GM10248 (cell line): Measurements from ENCODE around the gene TPM2.
A peak's percentile ranks its signal among the peaks of the same experiment; 100 is the strongest.

Experiments used
- CTCF ChIA-PET: fragments of 300-600 bp; sonication (Branson Sonifier 250); formaldehyde crosslinking; extraction: SDS; loops from one replicate; lab custom pipeline; 2021; ENCODE audit warnings: antibody characterized with exemption; lab: Yijun Ruan, JAX
- POLR2A ChIA-PET: fragments of 350-650 bp; sonication (Branson Sonifier 250); formaldehyde crosslinking; extraction: SDS; loops from one replicate; lab custom pipeline; 2020; ENCODE audit warnings: antibody characterized with exemption; lab: Yijun Ruan, JAX
- DNase-seq: peaks from one replicate; pipeline ENCODE4 v3.0.0; 2012; ENCODE audit errors: extremely low spot score
- CTCF ChIP-seq: IDR thresholded peaks from 2 replicates; pipeline ENCODE4 v1.5.1; 2012; ENCODE audit warnings: mild to moderate bottlenecking, low read depth; ENCODE audit errors: extremely low read depth, missing control alignments, control extremely low read depth

Gene TPM2

GRCh38 chr9:35657546-35658136, 32.1 kb downstream of the TPM2 start, which contains the start of gene RMRP:
TSS of gene RMRP (minus strand) at chr9:35658019.
- no peak for TF ChIP-seq CTCF
- CTCF ChIA-PET: interaction anchor here (0.9 to 12.2 kb wide), 26 partner anchors 8 to 561 kb away, joined by 3 to 138 read pairs (median 5); partner anchors contain the start of genes FAM221B, GBA2, MSMP and PIGO
- DNase-seq: peak; percentile 92

DNA sequence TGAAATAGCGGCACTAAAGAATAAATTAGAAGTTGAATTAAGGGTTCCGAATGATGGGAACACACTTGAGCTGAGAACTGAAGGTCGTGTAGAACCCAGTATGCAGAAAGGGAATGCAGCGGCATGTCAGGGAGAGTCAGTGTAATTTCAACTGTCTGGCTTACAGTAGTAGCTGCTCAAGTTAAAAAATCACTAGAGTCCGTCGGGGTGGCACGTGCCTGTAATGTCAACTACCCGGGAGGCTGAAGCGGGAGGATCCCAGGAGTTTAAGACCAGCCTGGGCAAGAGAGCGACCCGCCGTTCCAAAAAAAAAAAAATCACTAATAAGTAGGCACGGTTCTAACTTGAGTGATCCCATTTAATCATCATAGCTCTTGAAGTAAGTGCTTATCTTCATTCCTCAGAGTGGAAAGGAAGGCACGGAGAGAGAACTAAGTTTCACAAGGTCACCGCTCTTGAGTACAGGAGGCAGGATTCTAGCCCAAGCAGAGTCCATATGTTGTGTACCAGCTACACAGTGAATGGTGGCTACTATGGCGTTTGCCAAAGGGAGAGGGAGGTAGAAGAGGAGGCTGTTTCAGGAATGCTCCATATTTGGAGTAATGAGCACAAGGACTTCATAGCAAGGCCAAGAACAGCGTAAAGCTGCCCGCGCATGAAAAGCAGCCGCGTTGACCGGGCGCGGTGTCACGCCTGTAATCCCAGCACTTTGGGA, 32.7 kb downstream of the TPM2 start:
- TF ChIP-seq CTCF: no peak
- POLR2A ChIA-PET: interaction anchor here (0.9 to 1.2 kb wide), 3 partner anchors 11 to 76 kb away, joined by 3 read pairs; partner anchors contain the start of genes CREB3, TESK1 and TLN1
- no peak for DNase-seq
- CTCF ChIA-PET: interaction anchor here (0.7 to 12.2 kb wide), 21 partner anchors 9 to 560 kb away, joined by 3 to 138 read pairs (median 5); partner anchors contain the start of genes FAM221B, GBA2, MSMP and PIGO

More at GRCh38 chr9:35657546-35658136, 32.1 kb downstream of the TPM2 start, which contains the start of gene RMRP:
- POLR2A ChIA-PET: interaction anchor here (0.6 to 1.2 kb wide), 5 partner anchors 12 to 199 kb away, joined by 3 read pairs; partner anchors contain the start of genes CREB3, TESK1 and TLN1

- CTCF ChIA-PET: interaction anchor here (0.7 to 12.2 kb wide), 12 partner anchors 8 to 93 kb away, joined by 3 to 138 read pairs (median 6); partner anchors contain the start of genes CREB3, GBA2, RGP1 and TLN1
- no peak for TF ChIP-seq CTCF
- POLR2A ChIA-PET: no interaction called here
Measured at GRCh38 chr9:35656348-35656747, 33.4 kb downstream of the TPM2 start.

GRCh38 chr9:35653611-35654010, 36.1 kb downstream of the TPM2 start:
- no peak for DNase-seq
- TF ChIP-seq CTCF: no peak
- ChIA-PET POLR2A (interaction anchor here (0.6 to 0.7 kb wide), 4 partner anchors 8 to 984 kb away, joined by 3 to 6 read pairs (median 4); partner anchors contain the start of gene VCP), CTCF (interaction anchor here (1.7 kb wide), 1 partner anchor 172 kb away, joined by 5 read pairs; no protein-coding TSS in a partner anchor)

More at GRCh38 chr9:35656348-35656747, 33.4 kb downstream of the TPM2 start:
- DNase-seq: no peak

GRCh38 chr9:35652829-35653209, 36.9 kb downstream of the TPM2 start:
- no peak for TF ChIP-seq CTCF
- ChIA-PET POLR2A (interaction anchor here (0.7 kb wide), 2 partner anchors 9 to 564 kb away, joined by 4 to 6 read pairs; no protein-coding TSS in a partner anchor), CTCF (interaction anchor here (1.7 kb wide), 1 partner anchor 173 kb away, joined by 5 read pairs; no protein-coding TSS in a partner anchor)
- no peak for DNase-seq
